G401 (cell line): ENCODE data around the gene KLHDC3. TPM values are rescaled to one million over a fixed set of nuclear protein-coding genes. Genes with fewer than 3 reads are reported as not detected.
"Not testable (repeated sequence)": the region's sequence is repeated elsewhere in the genome, so short reads cannot be mapped to it uniquely, and the experiment has no call there.

Experiments used
- DNase-seq: peaks from one replicate; pipeline ENCODE4 v3.0.0-alpha.2; 2015; ENCODE audit warnings: low spot score
- in situ Hi-C: cut with HindIII; loops from 2 replicates; pipeline ENCODE4 v1.10.0; 2016; ENCODE audit warnings: low sequenced_read_pairs, mixed read lengths
- total RNA-seq: library from RNA; depleted of rRNA; stranded (reverse); fragments of >200 nt; shearing (Covaris generic); gene quantifications from 2 replicates; pipeline ENCODE4 v1.2.3, GENCODE V29; 2014

Gene KLHDC3
- total RNA-seq, 1 experiment from 2014 or later, result 136 TPM

DNA sequence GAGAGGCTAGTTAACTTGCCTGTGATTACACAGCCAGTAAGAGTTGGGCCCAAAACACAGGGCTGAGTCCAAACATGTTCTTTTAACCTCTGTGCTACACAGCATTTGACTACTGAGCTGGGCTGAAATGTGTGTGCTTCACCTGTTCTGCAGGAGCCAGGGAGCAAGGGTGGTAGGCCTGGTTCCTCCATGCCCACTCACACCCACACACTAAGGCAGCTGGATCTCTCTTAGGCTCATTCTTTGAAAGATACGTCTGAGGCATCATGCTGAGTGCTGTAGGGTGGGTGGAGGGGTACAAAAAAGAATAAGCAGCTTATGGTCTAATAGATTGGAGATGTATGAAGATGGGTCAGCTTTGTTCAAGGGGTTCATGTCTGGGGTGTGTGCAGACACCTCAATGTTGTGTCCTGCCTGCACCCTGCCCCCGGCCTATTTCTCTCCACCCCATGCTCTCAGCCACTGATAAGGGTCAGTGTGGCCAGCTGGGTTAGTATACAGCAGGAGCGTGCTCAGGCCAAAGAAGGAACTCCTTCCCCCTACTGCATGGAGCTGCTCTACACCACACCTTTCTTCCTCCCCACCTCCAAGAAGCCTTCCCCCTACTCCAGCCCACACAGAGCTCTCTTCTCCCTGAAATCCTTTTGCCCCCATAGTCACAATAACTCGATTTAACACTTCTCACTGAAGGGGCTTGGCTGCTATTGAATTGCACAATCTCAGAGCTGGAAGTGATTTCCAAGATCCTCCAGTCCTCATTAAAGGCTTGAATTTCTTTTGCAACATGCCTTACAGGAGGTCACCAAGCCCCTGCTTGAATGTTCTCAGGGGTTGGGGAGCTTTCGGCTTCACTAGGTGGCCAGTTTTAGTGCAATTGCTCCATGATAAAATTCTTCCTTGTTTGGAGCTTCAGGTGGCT, 26.3 kb upstream of the KLHDC3 start:
- no peak for DNase-seq
- in situ Hi-C loops, result no loop called here

DNA sequence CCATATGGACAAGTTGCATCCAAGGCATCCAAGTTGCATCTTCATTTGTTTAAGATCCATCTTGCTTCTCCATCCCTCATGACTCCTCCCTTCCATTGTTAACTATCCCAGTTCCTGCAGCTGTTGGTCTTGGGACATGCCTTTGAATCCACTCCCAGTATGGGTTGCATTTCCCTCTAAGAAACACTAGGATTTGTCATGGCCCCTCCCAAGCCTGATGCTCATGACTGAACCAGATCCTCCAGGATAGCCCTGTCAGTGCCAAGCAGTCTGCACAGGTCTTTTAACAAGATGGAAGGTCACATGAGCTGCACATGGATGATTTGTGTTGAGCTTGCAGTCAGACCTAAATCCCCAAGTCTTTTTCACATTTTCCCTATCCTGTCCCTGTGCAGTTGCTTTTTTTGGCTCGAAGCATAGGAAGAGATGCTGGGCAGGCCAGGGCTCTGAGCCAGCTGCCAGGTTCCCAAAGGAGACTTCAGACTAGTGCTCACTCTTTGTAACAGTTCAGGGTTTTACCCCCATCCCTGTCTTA, 25.5 kb upstream of the KLHDC3 start:
- in situ Hi-C loops, result no loop called here
- DNase-seq, result peak; percentile 20

DNA sequence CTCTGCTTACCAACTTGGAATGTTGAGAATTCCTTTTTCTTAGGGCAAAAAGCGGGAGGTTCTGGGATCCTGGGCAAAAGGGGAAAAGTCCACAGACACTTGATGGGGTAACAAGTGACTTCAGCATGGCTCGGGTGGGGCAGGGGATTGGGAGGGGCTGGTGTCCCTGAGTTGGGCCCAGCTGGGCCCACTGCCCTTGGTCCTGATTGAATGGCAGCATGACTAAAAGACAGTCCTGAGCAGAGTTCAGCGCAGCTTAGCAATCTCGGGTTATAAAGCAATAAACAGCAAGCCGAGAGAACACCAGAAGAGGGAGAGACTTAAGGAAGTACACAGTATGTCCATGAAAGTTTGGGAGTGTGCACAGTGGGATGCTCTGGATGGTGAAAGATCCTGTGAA, 24.1 kb upstream of the KLHDC3 start:
- no peak for DNase-seq
- in situ Hi-C loops, result no loop called here

DNA sequence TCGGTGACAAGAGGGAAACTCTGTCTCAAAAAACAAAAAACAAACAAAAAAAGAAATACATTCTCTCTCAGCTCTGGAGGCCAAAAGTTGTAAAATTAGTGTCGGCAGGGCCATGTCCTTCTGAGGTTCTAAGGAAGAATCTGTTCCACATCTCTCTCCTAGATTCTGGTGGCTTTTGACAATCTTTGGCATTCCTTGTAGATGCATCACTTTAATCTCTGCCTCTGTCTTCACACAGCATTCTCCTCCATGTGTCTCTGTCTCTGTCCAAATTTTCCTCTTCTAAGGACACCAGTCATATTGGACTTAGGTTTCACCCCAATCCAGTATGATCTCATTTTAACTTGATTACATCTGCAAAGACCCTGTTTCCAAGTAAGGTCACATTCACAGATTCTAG, 20.6 kb upstream of the KLHDC3 start:
- in situ Hi-C loops, result no loop called here

DNA sequence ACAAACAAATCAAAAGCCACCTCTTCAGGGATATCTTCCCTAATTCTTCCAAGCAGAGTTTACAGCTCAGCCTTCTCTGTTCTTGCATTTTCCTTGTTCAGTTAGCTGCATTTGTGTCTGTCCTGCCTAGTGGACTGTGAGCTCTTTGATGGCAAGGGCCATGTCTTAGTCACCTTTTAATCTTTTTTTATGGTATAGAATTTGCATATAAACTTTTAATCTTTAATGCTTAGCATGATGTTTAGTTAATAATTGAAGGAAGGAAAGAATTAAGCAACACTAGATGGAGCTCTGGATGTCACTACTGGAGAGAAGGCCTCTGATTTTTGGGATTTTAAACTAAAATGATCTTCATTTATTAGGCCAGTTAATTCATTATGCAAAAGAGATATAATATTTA, 17.5 kb upstream of the KLHDC3 start:
- no peak for DNase-seq
- in situ Hi-C loops, result no loop called here

More for the DNA sequence above, 20.6 kb upstream of the KLHDC3 start:
- no peak for DNase-seq

DNA sequence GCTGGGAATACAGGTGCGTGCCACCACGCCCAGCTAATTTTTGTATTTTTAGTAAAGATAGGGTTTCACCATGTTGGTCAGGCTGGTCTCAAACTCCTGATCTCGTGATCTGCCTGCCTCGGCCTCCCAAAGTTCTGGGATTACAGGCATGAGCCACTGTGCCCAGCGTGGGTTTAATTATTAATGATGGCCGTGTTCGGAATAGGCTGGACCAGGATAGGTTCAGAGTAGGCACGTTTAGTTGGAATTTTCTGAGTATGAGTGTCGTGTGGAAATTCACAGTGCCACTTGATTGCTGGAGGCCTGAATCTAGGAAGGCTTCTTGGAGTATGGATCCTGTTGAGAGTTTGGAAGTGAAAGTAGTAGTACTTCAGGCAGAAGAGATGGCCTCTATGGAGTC, 15.8 kb upstream of the KLHDC3 start:
- in situ Hi-C loops, DNase-seq: not testable (repeated sequence)

DNA sequence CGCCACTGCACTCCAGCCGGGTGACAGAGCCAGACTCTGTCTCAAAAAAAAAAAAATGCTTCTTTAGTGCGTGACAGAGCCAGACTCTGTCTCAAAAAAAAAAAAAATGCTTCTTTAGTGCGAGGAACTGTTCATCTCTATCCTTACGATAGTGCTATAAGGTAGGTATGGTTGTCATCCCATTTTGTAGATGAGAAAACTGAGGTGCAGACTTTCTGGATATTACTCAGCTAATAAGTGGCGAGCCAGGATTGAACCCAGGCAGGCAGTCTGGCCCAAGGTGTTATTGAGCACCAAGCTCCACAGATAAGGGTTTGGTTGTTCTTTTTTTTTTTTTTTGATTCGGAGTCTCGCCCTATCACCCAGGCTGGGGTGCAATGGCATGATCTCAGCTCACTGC, 12.2 kb upstream of the KLHDC3 start:
- no peak for DNase-seq
- in situ Hi-C loops, result no loop called here

DNA sequence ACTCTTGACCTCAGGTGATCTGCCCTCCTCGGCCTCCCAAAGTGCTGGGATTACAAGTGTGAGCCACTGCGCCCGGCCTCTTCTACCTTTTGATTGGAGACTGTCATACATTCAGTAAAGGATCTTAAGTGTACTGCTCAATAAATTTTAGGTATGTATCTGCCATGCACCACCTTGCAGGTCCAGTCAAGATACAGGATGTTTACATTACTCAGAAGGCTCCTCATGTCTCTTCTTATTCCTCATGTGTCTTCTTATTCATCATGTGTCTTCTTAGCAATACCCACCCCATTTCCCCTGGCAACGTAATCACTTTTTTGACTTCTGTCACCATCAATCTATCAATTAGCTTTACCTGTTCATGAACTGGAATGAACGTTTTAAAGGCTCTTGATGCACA, 8.2 kb upstream of the KLHDC3 start:
- in situ Hi-C loops, result no loop called here

DNA sequence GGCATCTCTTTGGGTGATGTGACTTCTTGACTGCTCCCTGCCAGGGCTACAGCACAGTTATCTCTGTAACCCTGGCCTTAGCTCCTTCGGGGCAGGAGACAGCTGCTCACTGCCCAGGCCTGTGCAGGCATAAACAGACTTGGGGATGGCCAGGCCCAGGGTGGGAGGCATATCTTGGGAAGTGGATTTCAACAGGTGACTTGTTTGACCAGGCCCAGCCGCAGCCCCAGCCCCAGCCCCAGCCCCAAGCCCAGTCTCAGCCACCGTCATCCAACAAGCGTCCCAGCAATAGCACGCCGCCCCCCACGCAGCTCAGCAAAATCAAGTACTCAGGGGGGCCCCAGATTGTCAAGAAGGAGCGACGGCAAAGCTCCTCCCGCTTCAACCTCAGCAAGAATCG, 7.8 kb upstream of the KLHDC3 start:
- in situ Hi-C loops, result no loop called here
- no peak for DNase-seq

More for the DNA sequence above, 8.2 kb upstream of the KLHDC3 start:
- DNase-seq, result no peak

DNA sequence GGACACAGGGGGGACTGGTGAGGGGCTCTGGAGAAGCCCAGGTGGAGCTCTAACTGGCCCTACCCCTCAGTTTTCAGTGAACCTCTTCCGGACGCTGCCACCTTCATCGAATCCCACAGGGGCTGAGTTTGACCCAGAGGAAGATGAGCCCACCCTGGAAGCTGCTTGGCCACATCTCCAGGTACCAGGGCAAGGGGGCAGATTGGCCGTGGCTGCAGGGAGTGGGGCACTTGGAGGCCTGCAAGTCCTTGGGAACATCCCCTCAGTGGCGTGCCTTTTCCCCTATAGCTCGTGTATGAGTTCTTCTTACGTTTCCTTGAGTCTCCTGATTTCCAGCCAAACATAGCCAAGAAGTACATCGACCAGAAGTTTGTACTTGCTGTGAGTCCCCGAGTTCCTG, 6.9 kb upstream of the KLHDC3 start:
- DNase-seq, result no peak
- in situ Hi-C loops, result no loop called here

DNA sequence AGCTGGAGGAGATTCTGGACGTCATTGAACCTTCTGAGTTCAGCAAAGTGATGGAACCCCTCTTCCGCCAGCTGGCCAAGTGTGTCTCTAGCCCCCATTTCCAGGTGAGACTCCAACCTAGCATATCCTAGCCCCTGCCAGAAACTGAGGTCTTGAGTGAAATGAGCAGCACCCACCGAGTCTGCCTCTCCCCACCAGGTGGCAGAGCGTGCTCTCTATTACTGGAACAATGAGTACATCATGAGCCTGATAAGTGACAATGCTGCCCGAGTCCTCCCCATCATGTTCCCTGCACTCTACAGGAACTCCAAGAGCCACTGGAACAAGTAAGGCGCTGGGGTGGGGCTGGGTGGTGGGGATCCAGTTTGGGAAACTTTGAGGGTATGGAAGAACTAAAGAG, 4.9 kb upstream of the KLHDC3 start:
- in situ Hi-C loops, result no loop called here
- DNase-seq, result peak; percentile 16

DNA sequence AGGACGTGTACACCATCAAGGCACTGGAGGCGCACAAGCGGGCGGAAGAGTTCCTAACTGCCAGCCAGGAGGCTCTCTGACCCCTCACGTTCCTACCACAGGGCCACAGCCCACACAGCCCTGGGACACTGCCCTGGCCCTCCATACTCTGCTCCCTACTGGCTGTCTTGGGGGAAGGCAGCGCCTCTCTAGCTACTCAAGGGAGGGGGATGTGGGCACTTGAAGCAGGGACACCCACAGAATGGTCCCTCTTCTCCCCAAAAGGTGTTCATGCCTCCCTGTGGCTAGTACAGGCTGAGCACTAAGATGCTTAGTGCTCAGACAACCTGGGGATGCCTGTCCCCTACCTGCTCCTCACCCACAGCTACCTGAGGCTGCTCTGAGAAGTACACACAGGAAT, 2.8 kb upstream of the KLHDC3 start:
- in situ Hi-C loops, result no loop called here
- DNase-seq, result no peak

DNA sequence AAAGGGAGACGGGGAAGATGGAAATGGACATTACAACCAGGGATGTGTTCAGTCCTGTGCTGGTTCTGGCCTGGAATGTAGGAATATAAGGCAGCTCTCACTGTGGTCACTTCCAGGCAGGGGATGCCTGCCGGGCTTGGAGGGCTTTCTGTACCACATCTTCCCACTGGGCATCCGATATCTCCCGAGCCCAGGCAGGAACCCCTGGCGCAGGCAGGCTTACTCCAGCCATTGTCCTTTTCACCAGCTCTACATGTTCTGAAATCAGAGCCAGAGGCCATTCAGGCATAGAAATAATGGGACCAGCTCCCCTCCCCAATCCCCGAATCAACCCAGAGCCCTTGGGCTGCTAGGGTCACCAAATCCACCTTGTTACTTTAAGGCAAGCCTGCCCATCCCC, 1.7 kb upstream of the KLHDC3 start:
- DNase-seq, result no peak
- in situ Hi-C loops, result no loop called here

DNA sequence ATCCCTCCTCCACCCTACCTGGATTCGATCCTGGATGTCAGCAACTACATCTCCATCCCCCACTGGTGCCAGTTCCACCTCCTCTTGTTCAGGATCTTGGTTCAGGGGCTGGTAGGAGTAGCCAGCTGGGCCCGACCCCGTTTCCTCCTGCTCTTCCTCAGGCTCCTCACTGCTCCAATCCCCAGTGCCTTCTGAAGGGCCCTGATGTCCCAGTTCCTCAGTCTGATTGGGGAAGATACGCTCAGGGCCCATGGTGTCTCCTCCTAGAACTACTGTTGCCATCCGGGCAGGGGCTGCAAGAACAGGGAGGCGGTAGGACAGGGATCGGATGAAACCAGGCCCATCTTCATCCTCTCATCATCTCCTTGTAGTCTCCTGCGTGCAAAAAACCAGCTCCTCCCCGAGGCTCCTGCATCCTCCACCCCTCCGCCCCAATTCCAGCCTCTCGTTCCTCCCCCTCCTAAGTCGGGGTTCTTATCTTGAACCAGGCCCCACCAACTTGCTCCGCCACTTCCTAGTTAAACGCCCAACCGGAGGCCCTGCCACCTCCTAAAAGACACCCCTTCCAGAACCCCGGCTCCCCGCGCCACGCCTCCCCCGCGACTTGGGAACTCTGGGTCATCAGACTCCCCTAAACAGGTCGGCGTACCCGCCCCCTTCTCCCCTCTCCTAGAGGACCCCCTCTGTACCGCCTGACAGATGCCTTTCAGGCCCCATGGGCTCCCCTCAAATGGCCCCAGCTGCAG, 779 bp upstream of the KLHDC3 start:
- no peak for DNase-seq

DNA sequence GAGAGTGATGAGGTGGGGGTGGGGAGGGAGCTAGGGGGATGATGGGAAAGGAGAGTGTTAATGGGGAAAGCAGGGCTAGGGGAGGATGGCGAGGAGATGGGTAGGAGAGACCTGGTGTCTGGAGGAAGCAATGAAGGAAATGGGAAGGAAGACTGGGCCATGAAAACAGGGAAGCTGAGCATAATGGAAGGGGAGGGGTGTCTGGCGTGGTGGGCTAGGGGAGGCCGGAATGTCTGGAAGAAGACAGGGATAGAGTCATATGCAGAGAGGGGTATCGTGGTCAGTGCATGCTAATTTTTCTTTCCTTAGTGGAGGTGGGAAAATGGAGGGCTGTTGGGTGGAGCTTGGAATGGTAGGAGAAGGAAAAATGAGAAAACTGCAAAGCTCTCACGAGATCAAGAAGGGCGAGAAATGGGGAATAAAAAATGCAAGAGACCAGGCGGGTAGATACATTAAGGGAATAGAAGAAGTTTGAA, 423 bp downstream of the KLHDC3 start:
- in situ Hi-C loops, result no loop called here
- DNase-seq, result no peak

More for the DNA sequence above, 779 bp upstream of the KLHDC3 start:
- in situ Hi-C loops, result no loop called here

DNA sequence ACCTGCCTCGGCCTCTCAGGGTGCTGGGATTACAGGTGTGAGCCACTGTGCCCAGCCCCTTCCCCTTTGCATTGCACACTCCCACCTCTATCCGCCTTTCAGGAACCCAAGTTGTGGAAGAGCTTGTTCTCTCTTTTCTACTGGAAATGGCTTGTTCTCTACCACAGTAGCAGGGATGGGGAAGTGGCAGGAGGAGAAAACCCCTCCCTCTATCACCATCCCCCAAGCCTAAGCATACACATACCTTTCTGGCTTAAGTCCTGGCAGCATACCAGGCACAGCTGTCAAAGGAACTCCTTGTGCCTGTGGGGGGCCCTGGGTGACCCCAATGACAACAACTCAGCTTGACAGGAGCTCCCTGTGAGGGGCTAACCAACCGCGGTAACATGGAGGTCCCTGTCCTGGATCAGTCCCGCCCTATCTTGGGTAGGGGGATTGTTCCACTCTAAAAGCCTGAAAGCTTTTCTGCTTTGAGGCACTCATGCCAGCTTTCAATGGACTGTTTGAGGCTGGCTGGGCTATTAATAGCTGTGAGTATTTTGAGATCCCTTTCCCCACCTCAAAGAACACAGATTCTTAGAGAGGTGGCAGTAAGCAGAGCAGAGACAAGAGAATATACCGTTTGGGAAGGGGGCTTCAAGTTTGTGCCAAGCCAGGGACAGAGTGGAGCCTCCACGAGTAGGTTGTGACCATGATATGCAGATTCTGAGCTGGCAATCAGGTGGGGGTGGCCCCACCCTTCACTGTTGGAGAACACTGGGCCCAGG, 2.3 kb downstream of the KLHDC3 start:
- in situ Hi-C loops, result no loop called here
- no peak for DNase-seq

DNA sequence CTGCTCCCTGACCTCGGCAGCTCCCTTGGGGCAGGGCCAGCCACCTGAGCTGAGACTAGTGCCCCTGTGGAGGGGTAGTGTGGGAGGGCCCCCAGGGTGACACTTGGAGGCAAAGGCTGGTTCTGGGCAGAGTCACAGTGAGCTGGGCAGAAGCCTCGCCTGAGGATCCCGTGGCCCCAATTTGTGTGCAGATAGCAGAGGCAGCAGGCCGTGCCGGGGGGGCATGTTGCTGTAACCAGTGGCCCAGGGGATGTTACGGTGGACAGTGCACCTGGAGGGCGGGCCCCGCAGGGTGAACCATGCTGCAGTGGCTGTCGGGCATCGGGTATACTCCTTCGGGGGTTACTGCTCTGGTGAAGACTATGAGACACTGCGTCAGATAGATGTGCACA, 2.9 kb downstream of the KLHDC3 start:
- DNase-seq, result no peak
- in situ Hi-C loops, result no loop called here

DNA sequence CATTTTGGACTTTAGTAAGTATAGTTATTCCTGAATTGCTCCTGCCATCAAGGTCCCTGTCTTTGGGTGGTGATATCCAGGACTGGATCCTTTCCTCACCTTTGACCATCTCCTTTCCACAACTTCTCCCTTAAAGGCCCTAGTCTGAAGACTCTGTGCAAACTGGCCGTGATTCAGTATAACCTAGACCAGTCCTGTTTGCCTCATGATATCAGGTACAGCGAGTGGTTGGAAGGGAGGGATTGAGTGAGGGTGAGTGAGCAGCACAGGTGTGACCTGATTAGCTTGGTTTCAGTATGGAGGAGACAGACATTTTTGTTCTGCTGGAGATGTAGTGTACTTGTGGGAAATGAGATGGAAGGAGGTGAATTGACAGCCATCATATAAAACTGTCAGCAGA, 5.1 kb downstream of the KLHDC3 start:
- DNase-seq, result no peak
- in situ Hi-C loops, result no loop called here

DNA sequence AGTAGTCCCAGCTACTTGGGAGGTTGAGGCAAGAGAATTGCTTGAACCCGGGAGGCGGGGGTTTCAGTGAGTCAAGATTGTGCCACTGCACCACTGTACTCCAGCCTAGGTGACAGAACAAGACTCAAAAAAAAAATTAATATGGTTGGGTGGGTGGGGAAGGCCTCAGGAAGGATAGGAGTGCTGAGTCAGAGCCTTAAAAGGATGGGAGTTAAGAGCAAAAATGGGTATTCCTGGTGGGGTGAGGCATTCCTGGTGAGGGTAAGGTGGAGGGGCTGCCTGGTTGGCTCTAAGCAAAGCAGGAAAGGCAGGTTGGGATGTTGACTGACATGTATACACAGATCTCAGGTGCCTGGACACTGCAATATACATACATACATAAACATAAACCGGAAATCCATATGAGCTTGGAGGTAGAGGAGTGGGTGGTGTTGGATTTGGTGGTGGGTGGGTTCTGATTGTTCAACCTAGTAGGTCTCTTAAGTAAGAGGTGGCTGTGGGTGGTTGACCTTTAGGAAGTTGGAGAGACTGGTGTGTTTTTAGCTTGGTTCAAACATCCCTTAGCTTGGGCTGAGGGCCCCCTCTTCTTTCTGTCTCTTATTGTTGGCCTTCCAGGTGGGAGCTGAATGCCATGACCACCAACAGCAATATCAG, 6.1 kb downstream of the KLHDC3 start:
- in situ Hi-C loops, result no loop called here
- DNase-seq, result no peak
